Fibroblast of peridontal ligament (primary cell): ENCODE measurements around the gene TRIB2.

Experiments used
- DNase-seq: peaks from one replicate; pipeline ENCODE4 v3.0.0-alpha.2; 2010; ENCODE audit errors: extremely low read depth

Gene TRIB2

GRCh38 chr2:12778369-12778768, 61.6 kb downstream of the TRIB2 start:
- no peak for DNase-seq

GRCh38 chr2:12778811-12779579, 62.3 kb downstream of the TRIB2 start:
- DNase-seq: no peak

GRCh38 chr2:12781329-12781728, 64.6 kb downstream of the TRIB2 start:
- DNase-seq: no peak

GRCh38 chr2:12787891-12788801, 71.4 kb downstream of the TRIB2 start:
- DNase-seq: peak; percentile 83

GRCh38 chr2:12791906-12792305, 75.2 kb downstream of the TRIB2 start:
- DNase-seq: no peak
